GM18873 (cell line): ENCODE data around the gene FNDC7.
"Not testable (repeated sequence)": the region's sequence is repeated elsewhere in the genome, so short reads cannot be mapped to it uniquely, and the experiment has no call there.

ENCODE experiments used
- ATAC-seq: cut with Tn5 transposase; IDR thresholded peaks from one replicate; pipeline ENCODE4 v1.9.1; 2021; ENCODE audit warnings: mild to moderate bottlenecking, moderate library complexity, moderate number of reproducible peaks; ENCODE audit not compliant: unreplicated experiment, low FRiP score

FNDC7 gene, protein sequence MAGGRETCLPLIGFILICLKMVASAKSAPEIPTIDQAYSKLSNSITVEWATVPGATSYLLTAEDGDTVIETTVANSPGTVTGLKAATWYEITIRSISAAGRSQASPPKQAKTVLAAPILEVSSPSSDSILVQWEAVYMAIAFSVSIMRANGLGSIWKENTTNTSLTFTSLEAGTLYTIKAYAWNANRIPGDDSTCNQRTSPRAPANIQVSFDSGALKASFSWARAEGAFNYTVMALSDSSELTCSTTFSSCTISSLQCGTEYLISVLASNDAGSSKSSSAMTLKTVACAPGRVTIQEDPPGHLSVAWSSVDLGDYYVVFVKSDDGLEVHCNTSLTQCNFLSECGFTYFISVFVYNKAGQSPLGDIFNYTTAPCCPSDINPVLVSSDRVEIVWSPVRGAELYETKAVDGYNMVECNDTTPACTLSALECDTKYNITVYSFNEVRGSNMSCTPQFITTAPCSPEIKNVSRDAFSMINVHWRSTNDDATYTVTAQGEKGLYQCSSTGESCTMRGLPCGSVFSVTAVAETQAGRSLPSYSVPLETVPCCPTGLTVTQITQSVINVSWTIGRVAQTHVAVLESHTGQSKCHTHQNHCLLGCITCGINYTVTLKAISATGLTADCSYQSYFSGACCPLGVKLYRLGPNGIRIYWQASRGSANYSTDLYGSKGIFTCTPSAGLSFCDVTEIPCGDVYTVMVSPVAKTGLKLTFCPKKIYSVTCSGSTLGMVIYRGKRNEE

DNA sequence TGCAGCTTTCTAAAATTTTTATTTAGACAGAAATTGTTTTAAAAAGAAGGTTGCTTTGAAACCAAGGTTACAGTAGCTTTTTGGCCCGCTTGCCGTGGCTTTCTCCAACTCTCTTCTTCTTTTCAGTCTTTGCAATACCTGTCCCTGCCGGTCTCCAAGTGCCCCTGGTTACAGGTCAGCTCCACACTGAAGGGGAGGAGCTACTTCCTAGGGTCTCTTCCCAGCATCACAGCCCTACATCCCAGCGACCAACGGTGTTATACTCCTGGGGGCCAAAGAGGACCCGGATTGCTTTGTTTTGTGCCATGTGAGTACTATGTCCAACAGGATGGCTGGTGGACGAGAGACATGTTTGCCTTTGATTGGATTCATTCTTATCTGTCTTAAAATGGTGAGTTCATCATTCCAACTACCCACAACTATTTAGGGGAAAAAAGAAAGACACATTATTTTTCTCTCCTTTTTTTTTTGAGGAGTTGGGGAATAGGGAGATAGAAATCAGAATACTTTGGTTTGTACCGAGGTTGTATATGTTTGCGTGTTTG is at the start of gene FNDC7:
FNDC7 (plus strand) TSS at position 303 of the 545 bp plus-strand sequence; CDS start at position 329, 26 bp downstream.
- ATAC-seq: no peak

DNA sequence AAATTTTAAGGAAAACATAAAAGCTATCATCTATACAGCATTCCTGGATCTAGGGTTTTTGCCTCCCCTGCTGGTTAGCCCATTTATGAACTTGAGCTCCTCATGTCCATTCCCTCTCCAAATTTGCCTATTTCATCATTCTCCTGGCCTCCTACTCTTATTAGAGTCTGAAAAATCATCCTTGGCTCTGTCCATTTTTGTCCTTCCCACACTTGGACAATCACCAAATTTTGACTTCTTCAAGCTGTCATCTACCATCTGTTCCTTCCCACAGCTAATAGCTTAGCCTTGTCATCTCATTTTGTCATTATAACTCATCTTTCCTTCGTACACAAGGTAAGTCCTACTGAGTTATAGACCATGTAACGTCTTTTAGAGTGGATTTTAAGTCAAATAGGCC is 49.6 kb upstream of the FNDC7 start:
- no peak for ATAC-seq

DNA sequence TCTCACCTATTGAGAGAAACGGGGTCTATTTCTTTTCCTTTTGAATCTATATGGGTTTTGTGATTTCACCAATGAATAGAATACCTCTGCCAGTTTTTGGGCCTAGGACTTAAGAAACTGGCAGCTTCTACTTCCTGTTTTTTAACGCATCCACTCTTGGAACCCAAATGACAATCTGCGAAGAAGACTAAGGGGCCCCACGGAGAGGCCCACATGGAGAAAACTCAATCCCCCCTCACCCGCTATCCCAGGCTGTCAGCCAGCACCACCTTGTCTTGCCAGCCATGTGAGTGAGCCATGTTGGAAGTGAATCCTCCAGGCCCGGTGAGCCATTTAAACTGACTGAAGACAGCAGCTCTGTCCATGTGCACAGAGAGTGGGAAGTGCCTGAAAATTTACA is 48.2 kb upstream of the FNDC7 start:
- no peak for ATAC-seq

DNA sequence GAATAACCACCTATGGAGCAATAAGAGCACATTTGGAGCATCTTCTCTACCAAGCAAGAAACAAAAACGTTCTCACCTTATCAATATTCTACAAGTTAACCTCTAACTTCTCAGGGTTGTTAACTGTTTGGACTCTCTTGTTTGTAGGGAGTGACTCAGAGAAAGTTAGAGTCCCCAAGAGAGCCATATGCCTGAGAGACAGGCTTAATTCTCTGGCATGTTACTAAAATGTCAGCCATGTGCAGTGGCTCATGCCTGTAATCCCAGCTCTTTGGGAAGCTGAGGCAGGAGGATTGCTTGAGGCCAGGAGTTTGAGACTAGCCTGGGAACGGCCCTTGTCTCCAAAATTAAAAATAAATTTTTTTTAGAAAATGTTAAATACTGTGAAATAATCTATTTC is 47.6 kb upstream of the FNDC7 start:
- no peak for ATAC-seq

DNA sequence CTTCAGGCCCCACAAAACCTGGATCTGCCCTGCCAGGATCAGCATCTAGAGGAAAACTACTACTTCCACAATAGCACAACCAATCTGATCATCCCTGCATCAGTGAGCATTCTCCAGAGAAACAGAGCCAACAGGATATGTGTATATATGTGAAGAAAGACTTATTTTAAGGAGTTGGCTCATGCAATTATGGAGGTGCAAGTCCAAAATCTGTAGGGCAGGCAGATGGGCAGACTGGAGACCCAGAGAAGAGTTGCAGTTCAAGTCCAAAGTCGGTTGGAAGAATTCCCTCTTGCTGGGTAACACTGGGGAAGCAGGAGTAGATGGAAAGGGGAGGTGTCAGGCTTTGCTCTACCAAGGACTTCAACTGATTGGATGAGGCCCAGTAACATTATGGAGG is 46.9 kb upstream of the FNDC7 start:
- ATAC-seq: no peak

DNA sequence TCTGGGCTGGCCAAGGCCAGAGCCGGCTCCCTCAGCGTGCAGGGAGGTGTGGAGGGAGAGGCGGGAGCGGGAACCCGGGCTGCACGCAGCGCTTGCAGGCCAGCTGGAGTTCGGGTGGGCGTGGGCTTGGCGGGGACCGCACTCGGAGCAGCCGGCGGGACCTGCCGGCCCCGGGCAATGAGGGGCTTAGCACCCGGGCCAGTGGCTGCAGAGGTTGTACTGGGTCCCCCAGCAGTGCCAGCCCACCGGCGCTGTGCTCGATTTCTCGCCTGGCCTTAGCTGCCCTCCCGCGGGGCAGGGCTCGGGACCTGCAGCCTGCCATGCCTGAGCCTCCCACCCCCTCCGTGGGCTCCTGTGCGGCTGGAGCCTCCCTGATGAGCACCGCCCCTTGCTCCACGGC is 45.3 kb upstream of the FNDC7 start:
- not testable (repeated sequence) for ATAC-seq

DNA sequence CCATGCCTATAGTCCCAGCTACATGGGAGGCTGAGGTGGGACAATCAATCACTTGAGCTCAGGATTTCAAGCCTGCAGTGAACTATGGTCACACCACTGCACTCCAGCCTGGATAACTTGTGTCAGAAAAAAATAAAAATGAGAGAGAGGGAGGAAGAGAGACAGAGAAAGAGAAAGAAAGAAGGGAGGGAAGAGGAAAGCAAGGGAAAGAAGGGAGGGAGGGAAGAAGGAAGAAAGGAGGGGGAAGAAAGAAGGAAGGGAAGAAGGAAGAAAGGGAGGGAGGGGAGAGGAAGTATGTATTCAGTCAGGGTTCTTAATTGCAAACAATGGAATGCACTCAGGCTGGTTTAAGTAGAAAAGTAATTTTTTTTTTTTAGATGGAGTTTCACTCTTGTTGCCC is 43.9 kb upstream of the FNDC7 start:
- ATAC-seq: no peak

DNA sequence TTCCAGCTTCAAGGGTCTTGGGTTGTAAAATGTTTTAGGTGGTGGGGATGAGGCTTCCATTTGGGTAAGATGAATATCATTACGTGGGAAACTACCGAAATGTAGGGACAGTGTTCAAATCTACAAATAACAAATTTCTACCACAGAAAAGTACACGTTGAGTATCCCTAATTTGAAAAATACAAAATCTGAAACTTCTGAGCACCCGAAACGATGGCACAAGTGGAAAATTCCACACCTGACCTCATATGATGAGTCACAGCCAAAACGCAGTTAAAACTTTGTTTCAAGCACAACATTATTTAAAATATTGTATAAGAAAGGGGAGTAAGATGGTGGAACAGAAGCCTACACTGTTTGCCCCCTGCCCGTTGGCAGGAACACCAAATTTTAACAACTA is 43.0 kb upstream of the FNDC7 start:
- ATAC-seq: no peak

DNA sequence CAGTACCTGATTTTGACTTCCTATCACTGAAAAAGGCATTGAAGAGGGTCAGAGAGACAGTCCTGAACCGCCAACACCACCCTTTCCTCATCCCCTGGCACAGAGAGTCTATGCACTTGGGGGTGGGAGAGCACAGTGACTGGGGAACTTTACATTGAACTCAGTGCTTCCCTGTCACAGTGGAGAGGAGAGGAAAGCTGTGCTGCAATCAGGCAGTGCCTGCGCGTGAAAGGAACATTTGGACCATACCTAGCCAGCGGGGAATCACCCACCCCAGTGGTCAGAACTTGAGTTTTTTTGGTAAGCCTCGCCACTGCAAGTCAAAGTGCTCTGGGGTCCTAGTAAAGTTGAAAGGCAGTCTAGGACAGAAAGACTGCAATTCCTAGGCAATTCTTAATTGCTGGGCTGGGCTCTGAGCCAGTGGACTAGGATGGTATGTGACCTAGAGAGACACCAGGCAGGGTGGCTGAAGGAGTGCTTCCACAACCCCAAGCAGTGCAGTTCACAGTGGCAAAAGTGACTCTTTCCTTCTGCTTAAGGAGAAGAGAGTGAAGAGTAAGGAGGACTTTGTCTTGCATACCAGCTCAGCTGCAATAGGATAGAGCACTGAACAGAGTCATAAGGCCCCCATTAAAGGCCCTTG is 42.5 kb upstream of the FNDC7 start:
- ATAC-seq: no peak

DNA sequence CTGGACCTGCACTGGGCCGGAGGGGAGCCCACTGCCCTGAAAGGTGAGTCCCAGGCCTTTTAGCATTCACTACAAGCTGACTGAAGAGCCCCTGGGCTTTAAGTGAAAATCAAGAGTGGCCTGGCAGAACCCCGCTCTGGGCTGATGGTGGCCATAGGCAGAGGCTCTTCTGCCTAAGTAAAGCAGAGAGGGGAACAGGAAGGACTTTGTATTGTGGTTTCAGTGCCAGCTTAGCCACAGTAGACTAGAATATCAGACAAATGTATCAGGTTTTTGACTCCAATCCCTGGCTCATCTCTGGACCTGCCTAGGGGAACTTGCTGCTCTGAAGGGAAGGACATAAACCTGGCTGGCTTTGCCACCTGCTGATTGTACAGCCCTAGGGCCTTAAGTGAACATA is 41.6 kb upstream of the FNDC7 start:
- no peak for ATAC-seq

DNA sequence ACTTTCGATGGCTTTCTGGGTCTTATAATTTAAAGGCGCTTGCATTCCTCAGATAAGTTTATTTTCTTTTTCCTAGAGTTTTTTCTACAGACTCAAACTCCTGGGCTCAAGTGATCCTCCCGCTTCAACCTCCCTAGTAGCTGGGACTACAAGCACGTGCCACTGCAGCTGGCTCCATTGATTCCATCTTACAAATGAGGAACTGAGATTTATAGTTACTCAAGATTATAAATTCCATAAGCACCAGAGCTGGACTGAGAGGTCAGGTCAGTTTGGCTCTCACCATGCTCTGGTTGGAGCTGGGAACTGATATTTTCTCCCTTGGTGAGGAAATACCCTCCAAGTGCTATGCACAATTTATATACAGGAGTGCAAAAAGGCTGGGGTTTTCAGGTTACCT is 34.0 kb upstream of the FNDC7 start:
- no peak for ATAC-seq

DNA sequence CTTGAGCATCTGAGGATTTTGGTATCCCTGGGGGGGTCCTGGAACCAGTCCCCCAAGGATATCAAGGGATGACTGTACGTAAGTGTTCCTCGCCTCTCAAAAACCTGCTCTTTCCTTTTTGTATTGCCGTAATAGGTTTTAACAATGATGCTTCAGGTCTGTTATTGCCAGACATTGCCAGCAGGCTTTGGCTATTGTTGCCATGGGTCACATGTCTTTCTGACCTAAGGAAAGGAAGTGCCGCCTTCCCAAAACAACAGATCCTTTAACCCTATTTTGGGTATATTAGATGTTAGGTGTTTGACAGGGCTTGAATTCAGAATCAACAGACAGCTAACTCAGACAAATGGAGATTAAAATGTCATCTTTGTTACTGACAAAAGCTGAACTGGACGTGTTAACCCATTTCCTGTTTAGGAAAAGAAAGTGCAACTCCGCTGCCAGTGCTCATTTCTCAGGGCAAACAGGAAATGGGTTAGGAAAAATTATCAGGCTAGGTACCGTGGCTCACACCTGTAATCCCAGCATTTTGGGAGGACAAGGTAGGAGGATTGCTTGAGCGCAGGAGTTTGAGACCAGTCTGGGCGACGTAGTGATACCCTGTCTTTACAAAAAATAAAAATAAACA is 33.0 kb upstream of the FNDC7 start:
- ATAC-seq: no peak

DNA sequence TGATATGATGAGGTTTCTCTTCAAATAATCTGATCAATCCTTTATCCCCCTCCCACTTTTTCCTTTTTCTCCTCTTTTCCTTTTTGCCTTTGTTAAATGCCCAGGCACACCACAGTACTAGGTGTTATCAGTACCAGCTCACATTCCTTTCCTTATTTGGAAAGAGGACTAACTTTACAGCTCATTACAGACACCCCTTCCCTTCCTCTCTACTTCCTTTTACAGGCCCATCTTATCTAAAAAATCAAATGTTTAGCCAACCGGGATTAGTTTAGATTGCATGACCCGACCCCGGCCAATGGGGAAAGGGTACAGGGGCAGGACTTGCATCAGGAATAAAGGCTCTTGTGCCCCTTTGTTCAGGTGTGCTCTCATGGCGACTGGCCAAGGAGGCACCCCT is 31.0 kb upstream of the FNDC7 start:
- not testable (repeated sequence) for ATAC-seq

DNA sequence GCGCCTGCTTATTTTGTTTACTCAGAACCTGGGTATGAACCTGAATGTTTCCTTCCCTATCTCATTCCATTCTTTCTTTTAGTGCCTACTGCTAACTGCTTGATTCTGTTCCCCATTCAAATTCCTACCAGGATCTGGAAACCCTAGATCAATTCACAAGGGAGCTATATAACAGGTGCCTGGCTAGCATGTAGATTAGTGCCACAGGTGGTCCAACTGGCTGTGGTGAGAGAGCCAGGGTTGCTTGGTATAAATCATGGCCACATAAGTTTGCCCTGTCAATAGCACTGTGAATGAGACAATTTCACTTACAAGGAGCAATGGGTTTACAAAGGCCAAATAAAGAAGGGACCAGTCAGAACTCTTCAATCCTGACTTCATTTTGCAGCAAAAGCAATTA is 27.2 kb upstream of the FNDC7 start:
- no peak for ATAC-seq

DNA sequence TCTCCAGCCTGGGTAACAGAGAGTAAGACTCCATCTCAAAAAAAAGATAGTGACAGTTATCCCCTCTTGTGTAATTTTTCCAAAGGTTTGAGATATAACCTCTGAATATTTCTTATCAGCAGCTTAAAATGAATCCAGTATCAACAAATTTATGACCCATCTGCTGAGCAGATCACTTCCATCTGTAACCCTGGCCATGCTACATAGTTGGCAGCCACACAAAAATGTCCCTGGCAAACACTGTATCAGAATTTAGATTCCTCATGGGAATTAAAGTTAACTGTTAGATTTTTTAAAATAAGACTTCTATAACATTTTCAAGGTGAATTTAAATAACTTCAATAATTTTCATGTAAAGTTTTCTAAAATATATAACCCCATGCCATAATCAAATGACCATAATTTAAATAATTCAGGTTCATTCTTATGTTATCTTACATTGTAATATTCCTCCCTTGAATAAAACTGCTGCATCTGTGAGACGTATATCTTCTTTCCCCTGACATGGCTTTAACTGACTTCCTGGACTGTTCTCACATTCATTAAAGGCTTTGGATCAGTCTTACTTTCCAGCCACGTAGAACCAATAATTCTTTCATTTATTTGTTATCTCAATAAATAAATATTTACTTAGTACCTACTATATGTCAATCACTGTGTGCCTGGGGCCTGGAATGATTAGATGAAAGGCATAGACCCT is 25.9 kb upstream of the FNDC7 start:
- ATAC-seq: no peak

DNA sequence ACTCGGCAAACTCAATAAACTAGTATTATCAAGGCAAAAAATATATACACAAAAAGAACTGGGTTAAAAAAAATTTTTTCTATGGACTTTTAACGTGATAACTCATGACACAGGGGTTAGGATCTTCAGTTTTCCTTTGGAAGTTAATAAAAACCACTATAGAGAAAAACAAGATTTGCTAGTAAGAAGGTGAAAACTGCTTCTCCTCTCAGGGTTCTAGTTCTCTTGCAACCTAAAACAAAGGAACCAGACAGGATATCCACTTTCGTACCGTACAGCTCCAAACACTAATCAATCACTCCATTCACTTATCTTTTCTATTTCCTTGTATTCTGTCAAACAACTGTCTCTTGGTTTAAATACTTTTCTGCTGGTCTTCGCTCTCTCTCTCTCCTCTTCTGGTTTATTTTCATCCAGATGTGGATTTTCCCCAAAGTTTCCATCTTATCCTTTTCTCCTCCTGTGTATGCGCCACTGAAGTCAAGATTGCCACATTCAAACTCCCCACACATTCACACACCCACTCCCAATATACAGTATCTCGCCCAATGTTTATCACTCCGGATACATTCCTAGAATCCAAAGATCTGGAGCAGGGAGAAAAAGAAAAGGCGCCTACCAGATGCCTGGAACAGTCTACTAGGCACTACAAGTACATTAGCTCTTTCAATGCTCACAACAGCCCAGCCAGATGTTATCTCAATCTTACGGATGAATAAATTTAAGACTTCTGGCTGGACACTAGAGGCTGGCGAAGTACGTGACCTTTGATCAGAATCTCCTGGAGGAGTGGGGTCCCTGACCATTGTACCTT is 21.4 kb upstream of the FNDC7 start:
- ATAC-seq: peak; percentile 3

DNA sequence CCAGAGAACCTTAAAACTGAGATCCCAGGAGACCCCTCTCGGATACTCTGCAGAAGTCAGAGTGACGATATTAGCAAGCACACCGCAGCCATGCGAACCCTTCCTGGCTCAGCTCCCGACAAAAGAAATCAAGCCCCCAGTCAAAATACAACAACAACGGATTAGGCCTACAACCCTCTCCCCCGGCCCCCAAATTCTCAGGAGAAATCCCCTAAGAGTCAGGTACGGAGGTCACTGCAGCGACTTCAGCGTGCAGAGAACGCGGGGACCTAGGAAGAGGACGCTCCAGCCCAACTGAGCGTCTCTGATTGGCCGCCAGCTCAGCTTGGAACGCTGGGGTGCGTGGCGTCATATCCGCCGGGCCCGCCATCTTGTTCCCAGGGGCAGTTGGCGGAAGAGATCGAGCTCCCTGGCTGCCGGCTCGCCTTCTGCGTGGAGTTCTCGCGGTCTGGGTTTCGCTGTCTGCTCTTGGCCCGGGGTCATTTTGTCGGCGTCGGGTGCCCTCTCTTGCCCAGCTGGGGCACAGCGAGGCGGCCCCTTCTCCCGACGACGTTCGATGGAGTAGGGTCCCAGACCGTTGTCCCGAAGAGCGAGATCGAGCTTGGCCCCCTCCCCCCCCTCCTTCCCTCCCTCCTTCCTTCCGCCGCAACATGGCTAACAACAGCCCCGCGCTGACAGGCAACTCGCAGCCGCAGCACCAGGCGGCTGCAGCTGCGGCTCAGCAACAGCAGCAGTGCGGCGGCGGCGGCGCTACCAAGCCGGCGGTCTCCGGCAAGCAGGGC is 20.6 kb upstream of the FNDC7 start, which contains the start of gene PRPF38B:
PRPF38B (plus strand) TSS at position 369 of the 782 bp plus-strand sequence; CDS start at position 651, 282 bp downstream.
- ATAC-seq: peak; percentile 82
